ENCODE results near the gene RBM20.

The RBM20 gene

DNA sequence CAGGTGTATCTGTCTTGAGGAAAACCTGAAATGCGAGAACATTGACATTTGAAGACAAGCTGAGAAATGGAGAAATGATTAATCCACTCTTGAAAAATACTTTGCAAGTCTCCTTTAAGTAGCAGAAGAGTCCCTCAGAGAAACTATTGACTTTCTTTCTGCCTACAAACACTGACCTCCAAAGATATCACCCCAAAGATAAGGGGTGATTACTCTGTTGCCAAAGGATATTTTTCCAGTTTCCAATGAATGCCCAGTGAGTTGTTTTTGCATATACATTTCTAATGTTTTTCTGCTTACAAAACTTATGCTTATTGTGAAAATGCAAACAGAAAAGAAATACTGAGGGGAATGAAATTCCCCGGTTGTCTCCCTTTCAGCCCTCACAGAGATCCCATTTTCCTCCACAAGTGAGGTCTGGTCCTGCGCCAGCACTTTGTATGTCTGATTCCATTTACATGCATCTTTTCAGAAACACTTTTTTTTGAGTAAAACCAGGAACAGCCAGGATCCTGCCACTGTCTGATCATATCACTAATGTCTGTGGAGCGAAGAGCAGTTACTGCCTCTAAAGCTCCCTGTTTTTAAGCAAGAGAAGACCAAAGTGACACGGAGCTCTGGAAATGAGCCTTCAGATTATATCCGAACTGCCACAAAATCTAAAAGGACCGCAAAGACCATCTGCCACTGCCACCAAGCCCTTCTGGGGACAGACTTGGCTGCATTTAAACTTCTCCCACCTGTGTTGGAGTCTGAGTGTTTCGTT is 144.7 kb downstream of the RBM20 start:
- no peak for DNase-seq (ENCODE audit: low spot score)

- DNase-seq (ENCODE audit: low spot score) = no peak
These were observed 145.7 kb downstream of the RBM20 start for GRCh38 chr10:110789604-110790433.

DNA sequence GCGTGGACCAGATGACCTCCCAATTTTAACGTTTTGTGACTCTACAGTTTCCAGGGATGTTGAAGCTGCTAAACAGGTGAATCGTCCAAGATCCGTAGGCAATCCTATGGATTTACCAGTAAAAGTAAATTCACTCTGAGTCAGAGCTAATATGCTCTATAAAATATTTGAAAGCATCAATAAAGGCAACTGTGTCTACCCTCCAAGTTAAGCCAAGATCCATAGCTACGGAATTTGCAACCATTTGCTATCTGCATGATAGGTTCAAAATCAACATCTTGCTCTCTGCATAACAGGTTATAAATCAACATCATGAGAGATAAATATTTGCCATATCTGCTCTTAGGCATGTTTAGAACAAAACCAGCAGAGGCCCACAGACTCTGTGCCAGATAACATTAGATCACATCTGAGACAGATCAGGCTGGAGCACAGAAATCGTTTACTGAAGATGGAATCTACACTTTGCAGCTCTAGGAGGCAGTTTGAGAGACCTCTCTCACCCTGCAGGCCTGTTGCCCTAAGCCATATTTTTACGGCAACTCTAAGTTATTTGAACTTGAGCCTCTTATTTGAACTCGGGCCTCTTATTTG is 146.9 kb downstream of the RBM20 start:
- no peak for DNase-seq (ENCODE audit: low spot score)

GRCh38 chr10:110791541-110792073 is 147.5 kb downstream of the RBM20 start:
- DNase-seq (ENCODE audit: low spot score) = no peak

DNA sequence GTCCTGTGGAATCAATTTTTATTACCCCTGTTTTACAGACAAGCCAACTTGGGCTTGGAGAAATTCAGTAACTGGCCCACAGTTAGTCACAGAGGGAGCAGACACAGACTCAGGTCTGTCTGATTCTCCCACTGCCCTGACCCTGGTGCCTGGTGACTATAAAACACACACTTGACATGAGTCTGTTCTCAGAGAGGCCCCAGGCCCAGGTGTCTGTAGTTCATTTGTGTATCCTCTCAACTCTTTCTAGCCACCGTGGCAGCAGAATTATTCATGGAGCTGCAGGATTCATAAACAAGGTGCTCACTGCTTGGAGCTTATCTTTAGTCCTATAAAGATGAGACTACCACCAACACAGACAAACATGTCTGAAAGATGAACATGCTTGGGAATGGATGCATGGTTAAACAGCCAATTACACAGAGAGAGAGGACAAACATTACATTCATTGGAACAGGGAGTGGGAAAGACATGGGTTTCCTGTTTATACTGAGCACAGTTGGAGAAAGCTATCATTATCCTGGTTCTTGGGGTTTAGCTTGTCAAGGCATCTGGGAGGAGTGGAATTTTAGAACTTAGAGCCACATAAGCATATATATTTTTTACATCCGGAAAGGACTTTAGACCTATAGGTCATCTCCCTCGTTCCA is 148.5 kb downstream of the RBM20 start:
- peak; percentile 25 for DNase-seq (ENCODE audit: low spot score)

- no peak for DNase-seq (ENCODE audit: low spot score)
These were observed 149.1 kb downstream of the RBM20 start for GRCh38 chr10:110793128-110793812.

DNA sequence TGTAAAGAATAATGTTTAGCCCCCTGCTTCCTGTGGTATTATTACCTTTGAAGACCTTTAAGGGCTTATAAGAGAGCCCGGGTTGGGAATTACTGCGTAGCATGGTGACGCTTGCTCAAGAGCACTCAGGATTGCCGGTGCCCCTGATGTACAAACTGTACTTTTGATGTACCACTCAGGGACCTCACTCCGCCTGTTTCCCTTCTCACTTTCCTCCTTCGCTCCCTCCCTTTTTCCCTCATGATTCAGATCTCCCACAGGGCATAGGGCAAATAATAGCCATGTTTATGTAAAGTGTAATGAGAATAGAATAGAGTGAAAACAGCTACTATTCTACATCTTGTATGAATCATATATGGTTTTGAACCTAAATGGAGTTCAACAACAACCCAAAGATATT is 149.8 kb downstream of the RBM20 start:
- DNase-seq (ENCODE audit: low spot score) = peak; percentile 14

DNA sequence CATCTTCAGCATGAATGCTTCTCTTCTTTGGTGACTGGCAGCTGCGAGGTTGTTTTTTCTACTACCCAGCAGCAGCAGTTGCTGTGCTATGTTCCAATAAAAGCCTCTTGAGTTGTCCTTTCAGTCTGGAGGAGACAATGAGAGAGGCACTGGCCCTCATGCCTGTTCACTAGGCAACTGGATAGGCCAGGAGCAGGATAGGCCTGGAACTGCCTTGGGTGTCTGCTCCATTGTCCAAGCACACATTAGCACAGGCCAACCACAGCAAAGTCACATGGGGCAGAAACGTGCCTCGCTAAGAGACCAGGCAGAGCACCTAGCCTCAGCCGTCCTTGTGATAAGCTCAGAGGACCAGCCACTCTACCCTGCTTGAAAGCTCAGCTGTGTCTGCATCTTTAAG is 150.7 kb downstream of the RBM20 start:
- no peak for DNase-seq (ENCODE audit: low spot score)

GRCh38 chr10:110797416-110797815 is 153.3 kb downstream of the RBM20 start:
- DNase-seq (ENCODE audit: low spot score) = no peak

DNA sequence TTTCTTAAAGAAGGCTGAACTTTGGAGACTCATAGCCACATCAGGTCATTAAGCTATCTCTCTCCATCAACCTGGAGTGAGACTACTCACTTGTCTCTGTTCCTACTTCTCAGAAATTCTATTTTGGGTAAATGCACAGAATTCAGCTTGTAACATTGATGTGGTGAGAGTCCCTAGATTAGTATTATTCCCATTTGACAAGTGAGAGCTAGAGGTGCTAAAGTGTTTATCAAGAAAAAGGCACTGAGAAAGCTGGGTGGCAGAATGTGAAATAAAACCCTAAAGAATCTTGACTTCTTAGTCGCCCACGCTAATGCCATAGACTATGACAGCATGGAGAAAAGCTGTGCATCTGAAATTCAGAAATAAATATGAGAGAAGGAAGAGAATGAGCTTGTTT is 154.2 kb downstream of the RBM20 start:
- DNase-seq (ENCODE audit: low spot score) = no peak

- DNase-seq (ENCODE audit: low spot score) = no peak
These were observed 158.0 kb downstream of the RBM20 start for GRCh38 chr10:110802090-110802489.

- DNase-seq (ENCODE audit: low spot score) = peak; percentile 60
These were observed 158.6 kb downstream of the RBM20 start for GRCh38 chr10:110802551-110803238.

DNA sequence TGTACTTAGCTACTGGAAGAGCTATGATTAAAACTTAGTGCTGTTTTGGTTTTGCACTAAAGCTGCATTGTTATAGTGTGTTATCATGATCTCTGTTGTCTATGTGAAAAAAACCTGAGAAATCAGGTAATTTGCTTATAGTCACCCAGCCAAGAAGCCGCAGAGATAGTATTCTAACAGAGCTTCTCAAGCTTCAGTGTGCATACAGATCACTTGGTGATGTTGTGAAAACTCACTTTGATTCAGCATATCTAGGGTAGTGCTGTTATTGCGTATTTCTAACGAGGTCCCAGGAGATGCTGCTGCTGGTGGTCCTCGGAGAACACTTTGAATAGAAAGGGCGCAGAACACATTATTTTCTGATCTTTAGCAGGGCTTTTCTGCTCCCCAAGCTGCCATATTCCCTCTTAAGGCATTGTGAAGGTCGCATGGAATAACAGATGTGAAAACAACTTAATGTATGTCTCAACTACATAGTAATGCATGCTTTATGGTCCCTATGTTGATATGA is 159.2 kb downstream of the RBM20 start:
- DNase-seq (ENCODE audit: low spot score) = no peak

- no peak for DNase-seq (ENCODE audit: low spot score)
These were observed 159.7 kb downstream of the RBM20 start for GRCh38 chr10:110803830-110804338.

GRCh38 chr10:110804376-110804775 is 160.2 kb downstream of the RBM20 start:
- DNase-seq (ENCODE audit: low spot score) = no peak

DNA sequence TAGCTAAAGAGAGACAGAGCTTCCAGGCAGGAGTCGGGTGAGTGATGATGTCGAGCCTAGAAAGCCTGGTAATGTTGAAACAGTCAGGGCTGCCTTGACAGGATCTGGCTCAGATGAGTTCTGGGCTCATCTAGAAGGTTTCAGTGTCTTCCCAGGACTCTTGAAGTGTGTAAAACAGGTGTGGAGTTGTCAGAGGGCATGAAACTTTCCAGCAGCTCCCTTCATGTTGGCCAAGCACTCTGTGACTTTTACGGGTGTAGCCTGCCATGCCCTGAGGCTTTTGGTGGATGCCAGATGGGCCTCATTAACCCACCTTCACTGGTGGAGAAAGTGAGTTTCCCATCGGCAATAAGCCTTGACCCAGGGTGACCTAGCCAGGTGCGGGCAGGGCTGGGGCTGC is 161.2 kb downstream of the RBM20 start:
- no peak for DNase-seq (ENCODE audit: low spot score)

- no peak for DNase-seq (ENCODE audit: low spot score)
These were observed 162.2 kb downstream of the RBM20 start for GRCh38 chr10:110806335-110806734.

DNA sequence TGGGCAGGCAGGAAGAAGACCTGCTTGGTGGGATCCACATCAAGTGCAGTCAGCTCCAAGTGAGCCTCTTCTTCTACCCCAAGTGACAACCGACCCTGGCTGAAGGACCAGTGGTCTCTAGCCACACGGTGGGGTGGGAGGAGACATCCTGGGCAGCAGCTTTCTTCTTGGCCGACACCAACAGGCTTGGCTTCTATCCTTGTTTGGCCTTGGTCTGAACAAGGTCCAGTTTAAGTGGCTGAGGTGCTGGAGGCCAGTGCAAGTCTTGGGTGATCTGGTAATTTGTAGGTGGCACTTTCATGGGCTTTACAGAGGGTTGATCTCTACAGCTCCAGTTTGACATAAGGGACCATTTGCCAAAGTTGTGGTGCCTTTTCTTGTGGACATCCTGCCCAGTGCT is 164.0 kb downstream of the RBM20 start:
- no peak for DNase-seq (ENCODE audit: low spot score)

GRCh38 chr10:110808615-110809014 is 164.5 kb downstream of the RBM20 start:
- DNase-seq (ENCODE audit: low spot score) = no peak

GRCh38 chr10:110810625-110811024 is 166.5 kb downstream of the RBM20 start:
- no peak for DNase-seq (ENCODE audit: low spot score)
